Renal cortical epithelial cell (primary cell): ENCODE results near the gene GMEB2. TPM values are rescaled to one million over a fixed set of nuclear protein-coding genes. Genes with fewer than 3 reads are reported as not detected.
A peak's percentile ranks its signal among the peaks of the same experiment; 100 is the strongest.
"Not testable (repeated sequence)": the region's sequence is repeated elsewhere in the genome, so short reads cannot be mapped to it uniquely, and the experiment has no call there.

Experiments
- DNase-seq: peaks from one replicate; pipeline ENCODE4 v3.0.0-alpha.2; 2011; ENCODE audit warnings: low read depth
- total RNA-seq: library from RNA; depleted of rRNA; stranded (reverse); fragments of >200 nt; gene quantifications from 2 replicates; pipeline ENCODE4 v1.2.3, GENCODE V29; 2014

Gene GMEB2, protein sequence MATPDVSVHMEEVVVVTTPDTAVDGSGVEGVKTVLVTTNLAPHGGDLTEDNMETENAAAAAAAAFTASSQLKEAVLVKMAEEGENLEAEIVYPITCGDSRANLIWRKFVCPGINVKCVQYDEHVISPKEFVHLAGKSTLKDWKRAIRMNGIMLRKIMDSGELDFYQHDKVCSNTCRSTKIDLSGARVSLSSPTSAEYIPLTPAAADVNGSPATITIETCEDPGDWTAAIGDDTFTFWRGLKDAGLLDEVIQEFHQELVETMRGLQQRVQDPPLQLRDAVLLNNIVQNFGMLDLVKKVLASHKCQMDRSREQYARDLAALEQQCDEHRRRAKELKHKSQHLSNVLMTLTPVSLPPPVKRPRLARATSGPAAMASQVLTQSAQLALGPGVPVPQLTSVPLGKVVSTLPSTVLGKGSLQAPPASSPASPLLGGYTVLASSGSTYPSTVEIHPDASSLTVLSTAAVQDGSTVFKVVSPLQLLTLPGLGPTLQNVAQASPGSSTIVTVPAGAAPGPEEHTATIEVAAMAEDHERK
- 12.9 and 17.2 TPM in 2 replicates for total RNA-seq

DNA sequence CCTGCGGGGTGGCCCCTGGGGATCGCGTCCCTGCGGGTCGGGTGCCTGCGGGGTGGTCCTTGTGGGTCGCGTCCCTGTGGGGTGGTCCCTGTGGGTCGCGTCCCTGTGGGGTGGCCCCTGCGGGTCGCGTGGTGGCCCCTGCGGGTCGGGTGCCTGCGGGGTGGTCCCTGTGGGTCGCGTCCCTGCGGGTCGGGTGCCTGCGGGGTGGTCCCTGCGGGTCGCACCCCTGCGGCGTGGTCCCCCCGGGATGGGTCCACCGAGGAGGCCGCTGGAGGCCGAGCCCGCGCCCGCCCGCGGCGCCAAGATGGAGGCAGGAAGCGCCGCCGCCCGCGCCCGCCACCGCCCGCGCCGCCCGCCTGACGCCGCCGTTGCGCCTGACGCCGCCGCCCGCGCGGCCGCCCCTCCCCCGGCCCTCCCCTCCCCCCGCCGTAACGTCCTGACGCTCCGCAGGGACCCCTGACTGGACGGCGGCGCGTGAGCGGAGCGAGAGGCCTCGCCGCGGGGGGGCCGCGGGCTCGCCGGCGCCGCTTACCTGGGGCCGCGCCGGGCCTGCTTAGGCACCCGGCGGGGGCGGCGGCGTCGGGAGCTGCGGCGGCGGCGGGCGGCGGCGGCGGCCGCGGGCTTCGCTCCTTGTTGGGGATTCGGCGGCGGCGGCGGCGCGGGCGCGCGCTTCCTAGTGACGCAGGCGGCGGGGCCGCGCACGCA lies at the start of gene GMEB2:
Gene GMEB2, minus strand, starts transcription at position 678 of the 705 bp plus-strand sequence. CDS start 7,704 bp downstream, outside the sequence.
- DNase-seq: no peak

DNA sequence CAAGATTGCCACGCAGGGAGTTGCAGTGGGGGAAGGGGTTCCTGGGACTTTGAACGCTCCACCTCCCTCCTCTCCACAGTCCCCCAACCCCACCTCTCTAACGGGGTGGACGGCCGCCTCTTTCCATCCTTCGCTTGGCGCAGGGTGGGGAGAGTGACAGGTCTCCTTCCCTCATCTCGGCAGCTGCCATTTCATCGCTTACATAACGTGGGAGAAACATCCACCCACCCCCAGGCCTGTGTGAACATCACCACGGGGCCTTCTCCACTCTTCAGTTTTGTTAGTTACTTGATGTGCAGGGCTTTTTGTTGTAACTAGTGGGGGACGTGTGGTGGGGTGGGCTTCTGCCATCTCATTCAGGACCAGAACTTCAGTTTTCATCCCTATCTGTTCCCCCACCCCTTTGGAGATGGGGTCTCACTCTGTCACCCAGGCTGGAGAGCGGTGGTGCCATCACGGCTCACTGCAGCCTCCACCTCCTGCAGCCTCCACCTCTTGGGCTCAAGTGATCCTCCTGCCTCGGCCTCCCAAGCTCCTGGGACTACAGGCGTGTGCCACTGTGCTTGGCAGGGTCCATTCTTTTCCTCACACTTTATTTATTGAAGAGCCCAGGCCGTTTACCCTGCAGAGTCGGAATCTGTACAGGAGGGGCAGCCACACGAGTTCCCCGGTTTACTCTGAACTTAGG lies 48.9 kb upstream of the GMEB2 start:
- DNase-seq: no peak

DNA sequence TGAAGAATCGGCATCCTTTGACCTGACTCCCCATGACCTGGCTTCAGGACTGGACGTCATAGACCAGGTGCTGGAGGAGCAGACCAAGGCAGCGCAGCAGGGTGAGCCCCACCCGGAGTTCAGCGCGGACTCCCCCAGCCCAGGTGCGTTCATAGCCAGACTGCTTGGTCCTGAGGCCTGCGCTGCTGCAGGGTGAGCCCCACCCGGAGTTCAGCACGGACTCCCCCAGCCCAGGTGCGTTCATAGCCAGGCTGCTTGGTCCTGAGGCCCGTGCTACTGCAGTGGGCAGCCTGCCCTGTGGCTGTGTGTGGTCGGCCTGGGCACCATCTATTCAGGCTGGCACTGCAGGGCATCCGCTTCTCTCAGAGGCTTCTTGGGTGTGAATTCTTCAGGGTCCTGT lies 47.0 kb upstream of the GMEB2 start:
- DNase-seq: no peak

DNA sequence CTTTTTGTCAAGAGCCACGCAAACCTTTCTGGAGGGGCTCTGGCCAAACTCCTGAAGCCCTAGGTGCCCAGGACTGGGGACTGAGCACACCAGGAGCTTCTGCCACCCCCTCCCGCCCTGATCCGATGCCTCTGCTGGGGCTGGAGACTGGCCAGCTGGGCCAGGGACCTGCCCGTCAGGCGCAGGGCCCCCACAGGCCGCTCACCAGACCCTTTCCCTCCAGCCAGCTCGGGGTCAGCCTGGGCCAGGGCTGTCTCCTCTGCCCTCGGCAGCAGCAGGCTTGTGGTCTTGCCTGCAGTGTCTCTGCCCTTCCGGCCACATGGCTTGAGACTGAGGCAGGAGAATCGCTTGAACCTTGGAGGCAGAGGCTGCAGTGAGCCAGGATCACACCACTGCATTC lies 45.8 kb upstream of the GMEB2 start:
- DNase-seq: no peak

DNA sequence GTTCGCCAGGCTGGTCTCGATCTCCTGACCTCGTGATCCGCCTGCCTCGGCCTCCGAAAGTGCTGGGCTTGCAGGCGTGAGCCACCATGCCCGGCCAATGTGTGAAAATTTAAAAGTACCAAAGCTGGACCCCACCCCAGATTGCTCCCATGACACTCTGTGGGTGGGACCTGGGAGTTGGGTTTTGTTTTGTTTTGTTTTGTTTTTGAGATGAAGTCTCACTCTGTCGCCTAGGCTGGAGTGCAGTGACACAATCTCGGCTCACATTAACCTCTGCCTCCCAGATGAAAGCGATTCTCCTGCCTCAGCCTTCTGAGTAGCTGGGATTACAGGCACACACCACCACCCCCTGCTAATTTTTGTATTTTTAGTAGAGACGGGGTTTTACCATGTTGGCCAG lies 44.8 kb upstream of the GMEB2 start:
- not testable (repeated sequence) for DNase-seq

DNA sequence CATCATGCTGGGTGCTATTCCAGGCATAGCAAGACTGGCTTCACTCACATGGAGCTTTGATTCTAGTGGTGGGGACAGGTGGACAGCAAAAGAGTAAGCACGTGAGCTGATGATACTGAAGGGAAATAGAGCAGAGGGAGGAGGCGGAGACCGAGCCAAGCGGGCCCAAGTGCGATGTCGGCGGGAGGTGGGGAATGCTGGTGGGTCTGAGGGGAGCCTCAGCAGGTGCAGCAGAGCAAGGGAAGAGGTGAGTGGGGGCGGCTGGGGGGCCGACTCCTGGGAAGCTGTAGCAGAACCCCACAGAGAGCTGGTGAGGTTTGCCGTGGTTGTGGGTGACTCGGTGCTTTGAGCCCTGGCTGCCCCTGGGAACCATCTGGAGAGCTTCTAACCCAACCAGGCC lies 41.5 kb upstream of the GMEB2 start:
- DNase-seq: no peak

DNA sequence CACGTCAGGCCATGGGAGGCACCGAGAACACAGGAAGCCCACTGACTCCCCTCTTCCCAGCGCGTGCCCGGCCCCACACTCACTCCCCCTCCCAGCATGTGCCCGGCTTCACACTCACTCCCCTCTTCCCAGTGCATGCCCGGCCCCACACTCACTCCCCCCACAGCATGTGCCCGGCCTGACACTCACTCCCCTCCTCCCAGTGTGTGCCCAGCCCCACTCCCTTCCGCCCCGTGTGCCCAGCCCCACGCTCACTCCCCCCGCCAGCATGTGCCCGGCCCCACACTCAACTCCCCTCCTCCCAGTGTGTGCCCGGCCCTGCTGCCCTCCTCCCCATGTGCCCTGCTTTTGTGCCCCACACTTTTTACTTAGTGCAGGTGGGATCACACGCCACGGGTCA lies 41.0 kb upstream of the GMEB2 start:
- no peak for DNase-seq

DNA sequence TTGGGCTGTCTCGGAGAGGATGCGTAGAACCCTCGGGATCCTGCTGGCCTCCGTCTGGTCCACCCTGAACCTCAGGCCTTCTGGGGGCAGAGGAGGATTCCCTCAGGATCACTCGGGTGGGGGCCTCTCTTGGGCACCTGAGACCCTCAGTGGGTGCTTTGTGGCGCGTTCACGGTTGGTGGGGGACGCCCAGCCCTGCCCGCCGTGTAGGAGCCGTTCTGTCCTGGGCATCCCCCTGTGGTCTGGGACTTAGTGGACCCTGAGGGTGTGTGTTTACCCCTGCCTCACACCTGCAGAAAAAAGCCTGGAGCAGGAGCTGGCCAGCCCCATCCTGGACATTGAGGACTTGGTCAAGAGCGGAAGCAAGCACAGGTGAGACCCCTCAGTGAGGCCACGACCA lies 38.8 kb upstream of the GMEB2 start:
- DNase-seq: no peak

DNA sequence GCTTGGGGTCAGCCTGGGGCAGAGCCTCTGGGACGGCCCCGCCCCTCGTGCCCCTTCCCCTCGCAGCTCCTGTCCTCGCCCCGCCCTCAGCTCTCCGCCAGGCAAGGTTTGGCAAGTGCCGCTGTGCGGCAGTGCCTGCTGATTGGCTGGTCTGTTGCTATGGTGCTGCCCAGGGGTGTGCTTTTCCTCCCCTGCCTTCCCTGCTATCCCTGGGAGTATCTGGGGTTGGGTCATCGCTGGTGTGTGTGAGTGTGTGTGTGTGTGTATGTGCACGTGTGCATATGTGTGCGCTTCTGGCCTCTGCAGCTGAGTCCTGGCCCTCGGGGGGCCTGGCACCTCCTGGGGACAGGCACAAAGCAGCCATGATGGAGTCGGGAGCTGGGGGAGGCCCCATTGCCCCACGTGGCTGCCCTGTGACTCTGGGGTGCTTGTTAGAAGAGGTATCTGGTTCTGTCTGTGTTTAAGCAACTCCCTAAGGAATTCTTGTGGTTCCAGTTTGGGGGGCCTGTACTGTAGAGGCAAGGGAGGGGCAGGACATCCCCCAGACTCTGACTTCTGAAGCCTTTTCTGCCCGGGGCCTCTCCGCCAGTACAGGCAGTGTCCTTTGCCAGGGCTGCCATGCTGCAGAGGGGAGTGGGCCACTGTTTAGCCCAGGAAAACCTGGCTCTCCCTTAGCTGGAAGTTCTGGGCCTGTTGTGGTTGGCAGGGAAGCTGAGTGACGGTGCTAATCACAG lies 38.1 kb upstream of the GMEB2 start:
- no peak for DNase-seq

DNA sequence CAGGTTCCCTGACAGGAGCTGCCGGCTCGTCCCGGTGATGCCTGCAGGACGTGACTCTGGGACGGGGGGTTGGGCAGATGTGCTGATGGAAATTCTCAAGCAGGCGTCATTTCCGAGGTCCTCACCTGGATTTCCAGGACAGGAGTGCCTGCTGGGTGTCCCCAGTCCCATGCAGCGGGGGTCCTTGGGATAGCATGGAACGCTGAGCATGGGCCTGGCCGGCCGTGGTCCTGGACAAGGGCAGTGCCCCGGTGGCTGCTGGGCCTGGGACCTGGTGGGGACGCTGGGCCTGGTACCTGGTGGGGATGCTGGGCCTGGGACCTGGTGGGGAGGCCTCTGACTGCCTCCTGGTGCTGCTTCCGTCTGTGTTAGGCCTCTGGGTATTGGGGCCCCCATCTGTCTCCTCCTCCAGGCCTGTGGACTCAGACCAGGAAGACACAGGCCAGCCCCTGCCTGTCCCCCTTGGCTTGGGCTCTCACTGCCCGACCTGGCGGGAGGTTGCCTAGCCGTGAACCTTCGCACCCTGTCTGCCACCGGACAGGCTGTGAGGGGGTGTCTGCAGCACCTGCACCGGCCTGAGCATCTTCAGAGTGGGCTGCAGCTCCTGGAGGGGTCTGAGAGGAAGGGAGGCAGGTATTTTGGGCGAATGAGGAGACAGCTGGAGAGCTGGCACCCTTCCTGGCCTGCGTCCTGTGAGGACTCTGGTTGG lies 37.4 kb upstream of the GMEB2 start:
- DNase-seq: no peak

DNA sequence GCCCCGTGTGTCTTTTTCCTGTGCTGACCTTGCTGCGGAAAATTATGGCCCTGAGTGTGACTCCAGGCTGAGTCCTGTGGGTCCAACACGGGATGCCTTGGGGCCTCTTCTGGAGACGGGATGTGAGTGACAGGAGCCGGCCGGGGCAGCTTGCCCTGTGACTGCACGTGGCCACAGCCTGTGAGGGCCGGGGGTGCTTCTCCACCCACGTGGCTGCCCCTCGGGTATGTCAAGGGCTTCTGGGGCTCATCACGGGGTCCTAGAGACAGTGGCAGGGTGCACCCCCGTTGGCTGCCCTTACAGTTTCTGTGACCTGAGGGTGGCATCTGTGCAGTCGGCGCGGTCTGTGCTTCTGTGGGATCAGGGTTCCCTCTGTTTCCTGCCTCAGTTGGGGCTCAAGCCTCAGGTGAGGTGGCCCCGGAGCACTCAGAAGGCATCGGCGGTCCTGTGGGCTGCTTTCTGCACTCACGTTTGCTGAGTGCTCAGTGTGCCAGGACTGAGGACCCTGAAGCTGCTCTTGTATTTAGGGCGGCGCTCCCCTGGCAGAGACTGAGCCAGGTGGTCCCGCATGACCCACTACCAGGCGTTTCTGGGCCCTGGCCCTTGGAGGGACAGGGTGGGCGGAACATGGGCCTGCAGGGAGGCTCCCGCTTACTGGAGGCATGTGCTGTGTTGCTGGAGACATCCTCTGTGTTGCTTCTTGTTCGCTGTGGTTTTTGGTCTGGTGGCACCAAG lies 36.6 kb upstream of the GMEB2 start:
- DNase-seq: no peak

DNA sequence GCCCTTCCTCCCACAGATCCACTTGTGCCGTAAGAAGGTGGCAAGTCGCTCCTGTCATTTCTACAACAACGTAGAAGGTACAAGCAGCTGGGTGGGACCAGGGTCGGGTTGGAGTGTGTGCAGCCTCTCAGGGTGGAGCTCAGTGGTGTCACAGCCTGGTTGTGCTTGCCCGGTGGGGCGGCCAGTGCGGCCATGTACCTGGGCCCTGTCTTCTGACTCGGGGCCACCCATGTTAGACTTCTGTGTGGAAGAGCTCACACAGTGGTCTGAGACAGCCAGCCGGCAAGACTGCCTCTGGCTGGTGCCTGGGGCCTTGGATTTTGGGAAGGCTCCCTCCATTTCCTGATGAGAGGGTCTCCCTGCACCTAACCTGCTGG lies 35.9 kb upstream of the GMEB2 start:
- no peak for DNase-seq

DNA sequence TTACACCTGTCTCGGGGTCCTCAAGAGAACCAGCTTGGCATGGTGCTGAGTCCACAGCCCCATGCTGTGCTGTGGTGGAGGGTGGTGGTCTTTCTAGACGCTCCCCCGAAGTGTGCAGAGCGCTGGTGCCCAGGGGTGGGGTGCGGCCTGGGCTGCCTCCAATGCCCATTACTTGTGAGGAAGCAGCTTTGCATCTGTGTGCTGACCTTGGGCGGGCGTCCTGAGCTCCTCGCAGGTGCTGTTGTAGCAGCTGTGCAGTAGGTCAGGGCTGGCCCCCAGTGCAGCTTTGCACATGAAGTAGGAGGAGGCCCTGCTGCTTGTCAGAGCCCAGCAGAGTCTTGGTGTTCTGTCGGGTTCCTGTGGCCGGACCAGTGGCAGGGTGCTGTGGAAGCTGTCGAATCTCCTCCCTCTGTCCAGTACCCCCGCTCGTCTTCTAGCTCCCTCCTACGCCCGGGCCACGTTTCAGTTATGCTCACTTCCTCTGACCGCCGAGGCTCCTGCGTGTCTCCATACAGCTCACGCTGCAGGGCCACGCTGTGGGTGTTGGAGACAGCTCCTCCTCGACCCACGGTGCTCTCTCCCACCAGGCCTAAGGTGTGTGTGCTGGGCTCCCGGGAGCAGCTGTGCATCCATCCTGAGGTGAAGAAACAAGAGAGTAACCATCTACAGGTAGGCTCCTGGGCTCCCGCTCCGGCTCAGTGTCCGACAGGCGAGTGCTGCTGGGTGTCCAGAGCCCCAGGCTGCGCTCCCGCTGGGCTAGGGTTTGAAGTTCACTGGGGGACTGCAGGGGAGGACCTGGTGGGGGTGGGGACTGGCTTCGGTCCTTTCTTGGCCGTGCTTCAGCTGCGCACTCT lies 35.3 kb upstream of the GMEB2 start:
- no peak for DNase-seq

DNA sequence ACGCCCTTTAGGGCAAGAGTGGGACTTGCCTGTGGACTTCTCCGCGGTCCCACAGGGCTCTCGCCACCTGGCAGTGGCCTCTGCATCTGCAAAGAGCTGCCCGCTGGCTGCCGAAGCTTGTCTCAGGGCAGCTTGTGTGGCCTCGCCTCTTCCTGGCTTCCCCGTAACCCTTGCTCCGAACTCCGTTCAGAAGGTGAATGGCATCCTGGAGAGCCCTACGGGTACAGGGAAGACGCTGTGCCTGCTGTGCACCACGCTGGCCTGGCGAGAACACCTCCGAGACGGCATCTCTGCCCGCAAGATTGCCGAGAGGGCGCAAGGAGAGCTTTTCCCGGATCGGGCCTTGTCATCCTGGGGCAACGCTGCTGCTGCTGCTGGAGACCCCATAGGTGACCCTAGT lies 34.2 kb upstream of the GMEB2 start:
- DNase-seq: no peak

DNA sequence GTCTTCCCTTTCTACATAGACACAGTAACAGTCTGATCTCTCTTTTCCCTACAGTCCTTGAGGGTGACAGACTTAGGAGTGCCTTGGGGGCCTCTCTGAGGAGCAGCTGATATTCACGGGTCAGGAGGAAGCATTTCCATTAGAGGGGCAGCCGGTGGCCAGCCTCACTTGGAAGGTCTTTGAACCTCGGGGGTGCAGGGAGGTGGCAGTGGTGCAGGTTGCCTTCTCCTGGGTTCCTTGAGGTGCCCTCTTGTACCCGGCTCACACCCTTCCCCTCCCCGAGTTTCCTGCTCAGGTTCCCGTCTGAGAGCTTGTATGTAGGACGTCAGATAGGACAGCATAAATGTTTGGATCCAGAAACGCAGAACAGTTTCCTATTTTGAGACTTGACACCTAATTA lies 33.7 kb upstream of the GMEB2 start:
- no peak for DNase-seq

DNA sequence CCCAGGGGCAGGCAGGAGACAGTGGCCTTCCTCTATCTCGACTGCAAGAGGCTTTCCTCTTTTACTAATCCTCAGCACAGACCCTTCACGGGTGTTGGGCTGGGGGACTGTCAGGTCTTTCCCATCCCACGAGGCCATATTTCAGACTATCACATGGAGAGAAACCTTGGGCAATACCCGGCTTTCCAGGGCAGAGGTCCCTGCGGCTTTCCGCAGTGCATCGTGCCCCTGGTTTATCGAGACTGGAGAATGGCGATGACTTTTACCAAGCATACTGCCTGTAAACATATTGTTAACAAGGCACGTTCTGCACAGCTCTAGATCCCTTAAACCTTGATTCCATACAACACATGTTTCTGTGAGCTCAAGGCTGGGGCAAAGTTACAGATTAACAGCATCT lies 33.3 kb upstream of the GMEB2 start:
- not testable (repeated sequence) for DNase-seq

DNA sequence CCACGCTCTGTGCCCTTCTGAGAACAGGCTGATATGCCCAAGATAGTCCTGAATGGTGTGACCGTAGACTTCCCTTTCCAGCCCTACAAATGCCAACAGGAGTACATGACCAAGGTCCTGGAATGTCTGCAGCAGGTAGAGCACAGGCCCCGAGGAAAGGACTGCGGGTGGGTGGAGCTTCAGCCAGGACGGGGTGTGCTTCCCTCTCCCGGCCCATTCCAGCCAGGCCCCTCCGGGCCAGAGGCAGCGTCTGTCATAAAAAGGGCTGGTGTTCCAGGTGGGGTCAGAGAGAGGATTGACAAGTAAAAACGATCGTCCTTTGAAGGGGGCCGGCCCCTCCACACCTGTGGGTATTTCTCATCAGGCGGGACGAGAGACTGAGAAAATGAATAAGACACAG lies 32.5 kb upstream of the GMEB2 start:
- peak; percentile 11 for DNase-seq

DNA sequence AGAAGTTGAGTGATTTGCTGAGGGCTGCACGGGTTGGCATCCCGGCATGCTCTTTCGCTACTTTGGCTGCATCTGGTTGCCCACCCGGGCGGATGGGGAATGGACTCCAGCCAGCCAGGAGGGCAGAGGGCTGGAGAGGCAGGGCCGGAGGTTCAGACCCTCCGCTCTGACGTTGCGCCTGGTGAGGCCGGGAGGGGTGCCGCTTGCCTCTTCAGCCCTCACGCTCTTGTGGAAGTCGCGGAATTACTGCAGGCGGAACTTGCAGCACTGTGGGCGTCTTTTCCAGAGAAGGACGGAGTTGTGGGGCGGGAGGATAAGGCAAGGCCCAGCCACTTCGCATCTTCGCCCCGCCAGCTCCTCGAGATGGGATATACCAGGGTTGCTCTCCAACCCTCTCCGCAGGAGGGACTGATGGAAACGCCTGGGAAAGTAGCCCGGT lies 31.9 kb upstream of the GMEB2 start:
- peak; percentile 9 for DNase-seq

DNA sequence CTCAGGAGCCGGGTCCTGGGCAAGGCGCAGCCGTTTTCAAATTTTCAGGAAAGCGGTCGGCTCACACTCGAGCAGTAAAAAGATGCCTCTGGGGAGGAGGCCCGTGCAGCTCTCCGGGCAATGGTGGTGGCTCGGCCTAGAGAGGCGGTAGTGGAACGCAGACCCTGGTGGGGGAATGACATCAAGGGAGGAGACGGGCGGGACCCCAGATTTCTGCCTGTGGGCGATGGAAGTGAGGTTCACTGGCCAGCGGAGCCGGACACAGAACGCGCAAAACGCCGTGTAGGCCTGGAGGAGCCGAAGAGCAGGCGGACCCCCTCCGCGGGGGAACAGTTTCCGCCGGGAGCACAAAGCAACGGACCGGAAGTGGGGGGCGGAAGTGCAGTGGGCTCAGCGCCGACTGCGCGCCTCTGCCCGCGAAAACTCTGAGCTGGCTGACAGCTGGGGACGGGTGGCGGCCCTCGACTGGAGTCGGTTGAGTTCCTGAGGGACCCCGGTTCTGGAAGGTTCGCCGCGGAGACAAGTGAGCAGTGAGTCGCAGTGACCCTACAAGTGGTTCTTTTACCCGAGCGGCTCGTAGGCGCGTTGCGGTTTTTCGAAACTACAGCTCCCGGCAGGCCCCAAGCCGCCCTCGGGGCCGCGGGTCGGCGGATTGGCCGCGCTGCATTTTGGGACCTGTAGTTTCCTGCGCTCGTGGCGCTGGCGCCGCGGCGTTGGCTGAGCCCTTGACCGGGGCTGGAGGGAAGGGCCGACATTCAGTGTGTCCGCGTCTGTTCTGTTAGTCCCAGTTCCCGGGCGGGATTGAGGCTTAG lies 31.2 kb upstream of the GMEB2 start, which contains the start of gene RTEL1:
Gene RTEL1, plus strand, starts transcription at position 376 of the 812 bp plus-strand sequence. CDS start 1,091 bp downstream, outside the sequence.
- DNase-seq: peak; percentile 71
